ENCODE measurements around the gene UCK1.
A peak's percentile ranks its signal among the peaks of the same experiment; 100 is the strongest.

The UCK1 gene

DNA sequence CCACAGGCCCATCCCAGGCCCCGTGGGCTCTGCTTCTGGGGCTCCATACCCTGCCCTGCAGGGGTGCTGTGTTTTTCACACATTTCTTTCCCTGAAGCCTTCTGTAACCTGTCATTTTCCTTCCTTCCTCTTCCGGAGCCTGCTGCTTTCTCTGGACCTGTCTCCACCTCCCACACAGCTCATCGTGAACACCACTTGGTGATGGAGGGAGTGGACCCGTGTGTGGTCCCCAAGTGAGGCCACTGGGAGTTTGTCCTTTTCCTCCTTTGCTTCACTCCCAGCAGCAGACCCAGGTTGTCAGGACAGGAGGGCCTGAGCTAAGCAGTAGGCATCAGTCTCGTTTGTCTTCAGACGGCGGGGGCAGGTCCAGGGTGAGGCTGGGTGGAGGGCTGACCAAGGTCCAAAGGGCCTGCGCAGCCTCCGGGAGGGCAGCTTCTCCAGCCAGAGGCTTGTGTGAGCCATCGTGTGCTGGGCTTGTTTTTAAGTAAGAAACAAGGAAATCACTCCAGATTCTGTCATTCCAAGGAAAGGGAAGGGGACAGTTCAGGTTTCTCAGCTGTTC, 34.1 kb downstream of the UCK1 start:
- DNase-seq (no peak), ATAC-seq (no peak)
- no peaks in the 10 kb centered on the region for H3K27me3 Mint-ChIP-seq
- H3K4me1 Mint-ChIP-seq: peaks cover 57% of the 10 kb centered on the region
- H3K4me3 Mint-ChIP-seq: no peak overlapping the region
- no peaks in the 10 kb centered on the region for H3K9me3 Mint-ChIP-seq
- H3K27ac Mint-ChIP-seq: no peak overlapping the region

DNA sequence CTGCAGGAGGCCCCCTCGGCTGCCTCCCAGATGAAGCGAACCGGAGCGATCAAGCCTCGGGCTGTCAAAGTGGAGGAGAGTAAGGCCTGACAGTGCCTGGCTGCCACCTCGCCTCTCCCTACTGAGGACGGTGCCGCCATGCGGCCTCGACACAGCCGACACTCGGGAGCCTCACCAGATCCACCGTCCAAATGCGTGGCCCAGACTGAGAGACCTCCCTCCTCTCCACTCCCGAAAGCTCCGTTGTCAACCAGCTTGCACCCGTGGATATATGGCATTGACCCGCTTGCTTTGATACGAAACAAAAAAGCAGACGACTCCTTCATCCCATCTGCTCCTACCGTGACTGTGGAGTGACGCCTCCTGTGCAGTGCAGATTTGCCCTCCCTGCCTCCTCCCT, 35.3 kb downstream of the UCK1 start:
- Mint-ChIP-seq H3K27me3 (no peaks in the 10 kb centered on the region), H3K4me1 (peaks cover 45% of the 10 kb centered on the region), H3K9me3 (no peaks in the 10 kb centered on the region), H3K4me3 (no peak overlapping the region), H3K27ac (no peak overlapping the region)
- ATAC-seq (no peak), DNase-seq (no peak)

DNA sequence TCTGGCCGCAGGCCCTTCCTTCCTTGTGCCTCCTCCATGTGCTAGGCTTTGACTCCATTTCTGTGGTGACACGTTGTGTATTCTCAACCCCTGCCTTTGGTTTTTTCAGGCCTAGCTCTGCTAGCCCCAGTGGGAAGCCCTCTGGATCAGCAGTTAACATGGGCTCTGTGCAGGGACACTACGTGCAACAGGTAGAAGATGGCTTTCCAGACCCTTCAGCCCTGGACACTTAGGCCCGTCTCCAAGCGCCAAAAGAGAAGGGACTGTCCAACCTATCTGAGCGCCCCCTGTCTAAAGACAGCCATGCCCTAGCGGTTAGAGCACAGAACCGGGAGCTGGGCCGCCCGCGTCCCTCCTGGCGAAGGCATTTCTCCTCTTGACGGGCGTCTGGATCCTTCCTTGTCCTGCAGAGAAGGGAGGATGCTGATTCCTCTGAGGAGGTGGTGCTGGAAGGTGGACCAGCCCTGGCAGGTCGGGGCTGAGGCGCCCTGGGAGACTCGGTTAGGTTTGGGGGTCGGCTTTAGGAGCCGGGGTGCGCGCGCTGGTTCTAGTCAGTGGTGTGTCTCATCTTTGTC, 36.7 kb downstream of the UCK1 start:
- no peak for ATAC-seq
- Mint-ChIP-seq H3K4me1 (peaks cover 31% of the 10 kb centered on the region), H3K27ac (peak overlapping the region in 1 of 2 donors; percentile 86)

DNA sequence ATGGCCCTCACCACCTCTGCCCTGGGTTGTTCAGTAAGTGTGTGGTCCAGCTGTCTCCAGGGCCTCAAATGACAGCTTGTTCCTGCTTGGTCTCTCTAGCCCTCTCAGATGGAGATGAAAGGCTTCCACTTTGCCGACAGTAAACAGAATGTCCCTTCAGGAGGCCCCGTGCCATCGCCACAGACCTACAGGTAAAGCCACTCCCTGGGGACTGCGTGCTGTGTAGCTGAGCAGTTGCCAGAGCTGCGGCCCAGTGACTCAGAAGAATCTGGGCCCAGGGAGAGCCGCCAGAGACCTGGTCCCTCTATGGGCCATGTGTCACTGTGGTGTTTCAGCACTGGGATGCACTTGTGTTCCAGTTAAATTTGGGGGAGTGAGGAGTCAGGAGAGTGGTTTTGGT, 39.0 kb downstream of the UCK1 start:
- DNase-seq (no peak), ATAC-seq (no peak)
- no peaks in the 10 kb centered on the region for H3K27me3 Mint-ChIP-seq
- no peak overlapping the region for H3K4me3 Mint-ChIP-seq
- H3K4me1 Mint-ChIP-seq: peaks cover 10% of the 10 kb centered on the region
- H3K9me3 Mint-ChIP-seq: no peaks in the 10 kb centered on the region
- peak overlapping the region; percentile 31 to 48 for H3K27ac Mint-ChIP-seq

More for the DNA sequence above, 36.7 kb downstream of the UCK1 start:
- H3K27me3 Mint-ChIP-seq: no peaks in the 10 kb centered on the region
- H3K9me3 Mint-ChIP-seq: no peaks in the 10 kb centered on the region
- H3K4me3 Mint-ChIP-seq: no peak overlapping the region
- DNase-seq: no peak

DNA sequence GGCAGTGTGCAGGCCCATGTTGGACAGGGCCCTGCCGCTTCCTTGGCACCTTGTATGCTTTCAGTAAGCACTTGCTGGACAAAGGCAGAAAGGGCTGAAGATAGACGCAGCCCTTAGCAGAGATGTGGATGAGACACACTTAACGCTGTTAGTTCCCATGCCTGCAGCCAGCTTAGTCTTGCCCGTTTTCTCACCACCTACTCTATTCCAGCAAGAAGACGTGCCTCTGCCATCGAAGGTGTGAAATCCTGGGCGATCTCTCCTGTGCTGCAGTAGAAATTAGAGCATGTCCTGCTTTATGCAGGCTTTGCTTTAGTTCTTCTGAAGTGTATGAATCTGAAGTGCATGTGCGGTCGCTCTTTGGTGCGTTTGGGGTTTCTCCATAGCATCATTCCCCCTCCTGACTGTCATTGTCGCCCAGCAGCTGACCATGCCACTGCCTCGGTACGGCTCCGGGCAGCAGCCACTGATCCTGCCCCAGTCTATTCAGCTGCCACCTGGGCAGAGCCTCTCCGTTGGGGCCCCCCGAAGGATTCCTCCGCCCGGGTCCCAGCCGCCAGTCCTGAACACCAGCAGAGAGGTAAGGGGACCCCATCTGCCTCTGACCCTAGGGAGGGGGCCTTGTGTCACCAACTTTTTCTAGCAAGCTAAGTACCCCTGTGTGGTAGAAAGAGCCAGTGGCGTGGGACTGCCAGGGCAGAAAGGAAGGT, 39.9 kb downstream of the UCK1 start:
- peaks cover 5% of the 10 kb centered on the region for H3K4me1 Mint-ChIP-seq
- H3K27ac Mint-ChIP-seq: peak overlapping the region in 1 of 2 donors; percentile 91
- H3K9me3 Mint-ChIP-seq: no peaks in the 10 kb centered on the region
- H3K4me3 Mint-ChIP-seq: no peak overlapping the region
- ATAC-seq (no peak), DNase-seq (no peak)
- no peaks in the 10 kb centered on the region for H3K27me3 Mint-ChIP-seq

DNA sequence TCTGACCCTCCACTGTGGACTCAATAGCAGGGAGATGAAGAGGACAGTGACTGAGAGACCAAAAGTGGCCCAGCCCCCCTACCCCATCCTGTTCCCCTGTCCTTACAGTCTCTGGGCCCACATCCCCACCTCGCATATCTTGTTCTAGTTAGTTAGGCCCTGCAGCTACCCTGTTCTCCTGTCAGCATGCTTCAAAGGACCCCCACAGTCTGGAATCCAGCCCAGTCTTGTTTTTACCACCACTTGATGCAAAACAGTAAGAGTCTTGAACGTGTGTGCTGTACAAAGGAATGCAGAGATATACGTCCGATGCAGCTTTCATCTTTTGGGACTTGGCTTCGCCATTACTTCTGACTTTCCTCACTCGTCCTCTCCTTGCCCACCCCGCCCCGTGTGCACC, 40.5 kb downstream of the UCK1 start:
- Mint-ChIP-seq H3K4me3 (no peak overlapping the region), H3K27me3 (no peaks in the 10 kb centered on the region), H3K27ac (peak overlapping the region in 1 of 2 donors; percentile 91), H3K4me1 (no peaks in the 10 kb centered on the region), H3K9me3 (no peaks in the 10 kb centered on the region)
- no peak for DNase-seq
- no peak for ATAC-seq

DNA sequence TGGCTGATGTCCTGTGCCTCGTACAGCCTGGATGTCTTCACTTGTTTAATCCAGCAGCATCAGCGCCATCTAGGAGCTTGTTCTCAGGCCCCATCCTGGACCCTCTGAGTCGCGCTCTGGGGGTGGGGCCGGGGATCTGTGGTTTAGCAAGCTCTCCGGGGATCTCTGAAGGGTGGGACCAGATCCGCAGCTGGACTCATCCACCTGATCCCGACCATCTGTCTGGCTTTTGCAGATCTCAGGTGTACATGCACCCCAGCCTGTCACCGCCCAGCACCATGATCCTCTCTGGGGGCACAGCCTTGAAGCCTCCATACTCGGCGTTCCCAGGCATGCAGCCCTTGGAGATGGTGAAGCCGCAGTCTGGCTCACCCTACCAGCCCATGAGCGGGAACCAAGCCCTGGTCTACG, 43.4 kb downstream of the UCK1 start:
- H3K9me3 Mint-ChIP-seq: no peaks in the 10 kb centered on the region
- H3K27ac Mint-ChIP-seq: no peak overlapping the region
- H3K4me3 Mint-ChIP-seq: no peak overlapping the region
- no peaks in the 10 kb centered on the region for H3K4me1 Mint-ChIP-seq
- H3K27me3 Mint-ChIP-seq: no peaks in the 10 kb centered on the region
- ATAC-seq (no peak), DNase-seq (no peak)

DNA sequence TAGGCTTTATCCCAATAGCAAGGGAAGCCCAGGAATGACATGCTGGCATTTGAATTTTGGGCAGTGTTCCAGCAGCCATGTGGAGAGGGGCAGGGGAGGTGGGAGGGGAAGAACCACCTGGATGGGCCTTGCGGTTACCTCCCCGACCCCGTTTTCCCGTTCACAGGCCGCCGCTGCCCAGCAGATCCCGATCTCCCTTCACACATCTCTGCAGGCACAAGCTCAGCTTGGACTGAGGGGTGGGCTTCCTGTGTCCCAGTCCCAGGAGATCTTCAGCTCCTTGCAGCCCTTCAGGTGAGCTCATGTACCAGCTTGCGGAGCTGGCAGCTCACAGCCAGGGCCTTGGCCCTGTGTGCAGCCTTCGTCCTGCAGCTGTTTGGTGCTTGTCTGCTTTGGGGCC, 44.1 kb downstream of the UCK1 start:
- Mint-ChIP-seq H3K4me3 (no peak overlapping the region), H3K9me3 (no peaks in the 10 kb centered on the region), H3K4me1 (no peaks in the 10 kb centered on the region), H3K27me3 (no peaks in the 10 kb centered on the region), H3K27ac (peak overlapping the region in 1 of 2 donors; percentile 51)
- DNase-seq (no peak), ATAC-seq (no peak)

DNA sequence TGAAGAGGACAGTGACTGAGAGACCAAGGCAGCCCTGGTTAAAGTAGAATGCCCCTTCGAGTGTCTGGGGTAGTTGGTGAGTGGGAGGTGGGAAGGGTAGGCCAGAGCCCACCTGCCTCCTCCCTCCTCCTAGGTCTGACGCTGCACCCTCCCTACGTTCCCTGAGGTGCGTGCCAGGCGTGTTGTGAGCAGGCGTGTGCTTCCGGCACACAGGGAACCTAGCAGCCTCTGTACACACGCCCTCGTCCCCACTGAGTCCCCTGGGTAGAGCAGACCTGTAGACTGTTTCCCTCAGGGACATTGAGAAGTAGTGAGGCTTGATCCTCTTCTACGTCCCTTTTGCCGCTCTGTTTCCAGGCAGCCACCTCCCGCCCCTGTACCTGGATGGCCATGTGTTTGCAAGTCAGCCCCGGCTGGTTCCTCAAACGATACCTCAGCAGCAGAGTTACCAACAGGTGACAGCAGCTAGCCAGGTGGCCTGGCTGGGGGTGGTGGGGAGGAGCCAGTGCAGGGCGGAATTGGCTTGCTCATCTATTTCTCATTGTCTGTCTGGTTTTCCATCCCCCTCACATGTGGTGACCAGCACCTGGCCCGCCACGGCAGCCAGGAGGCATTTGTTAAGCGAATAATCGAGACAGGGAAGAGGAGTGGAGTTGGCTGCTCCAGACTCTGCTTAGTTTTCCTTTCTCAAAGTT, 45.2 kb downstream of the UCK1 start:
- DNase-seq (no peak), ATAC-seq (peak; percentile 31)
- Mint-ChIP-seq H3K27me3 (no peaks in the 10 kb centered on the region), H3K27ac (peak overlapping the region in 1 of 2 donors; percentile 64), H3K4me3 (no peak overlapping the region), H3K9me3 (no peaks in the 10 kb centered on the region), H3K4me1 (no peaks in the 10 kb centered on the region)

DNA sequence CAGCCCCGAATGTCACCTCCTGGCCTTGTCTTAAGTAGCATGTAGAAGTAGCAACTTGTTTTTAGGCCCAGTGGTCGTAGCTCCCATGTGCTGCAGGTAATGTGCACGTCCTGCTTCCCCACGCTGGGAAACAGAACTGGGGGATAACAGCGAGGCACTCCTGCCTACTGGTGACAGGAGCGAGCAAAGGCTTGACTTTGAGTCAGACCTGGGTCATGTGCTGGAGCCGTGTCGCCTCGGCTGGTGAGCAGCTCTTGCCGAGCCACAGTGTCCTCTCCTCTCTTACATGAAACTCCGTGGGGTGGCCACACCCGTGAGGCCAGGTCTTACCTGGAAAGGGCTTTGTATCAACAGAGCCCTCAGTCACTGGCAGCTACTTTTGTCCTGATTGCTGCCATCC, 45.9 kb downstream of the UCK1 start:
- no peaks in the 10 kb centered on the region for H3K9me3 Mint-ChIP-seq
- DNase-seq: no peak
- no peak overlapping the region for H3K4me3 Mint-ChIP-seq
- H3K27me3 Mint-ChIP-seq: no peaks in the 10 kb centered on the region
- no peak for ATAC-seq
- peak overlapping the region in 1 of 2 donors; percentile 86 for H3K27ac Mint-ChIP-seq
- H3K4me1 Mint-ChIP-seq: no peaks in the 10 kb centered on the region

DNA sequence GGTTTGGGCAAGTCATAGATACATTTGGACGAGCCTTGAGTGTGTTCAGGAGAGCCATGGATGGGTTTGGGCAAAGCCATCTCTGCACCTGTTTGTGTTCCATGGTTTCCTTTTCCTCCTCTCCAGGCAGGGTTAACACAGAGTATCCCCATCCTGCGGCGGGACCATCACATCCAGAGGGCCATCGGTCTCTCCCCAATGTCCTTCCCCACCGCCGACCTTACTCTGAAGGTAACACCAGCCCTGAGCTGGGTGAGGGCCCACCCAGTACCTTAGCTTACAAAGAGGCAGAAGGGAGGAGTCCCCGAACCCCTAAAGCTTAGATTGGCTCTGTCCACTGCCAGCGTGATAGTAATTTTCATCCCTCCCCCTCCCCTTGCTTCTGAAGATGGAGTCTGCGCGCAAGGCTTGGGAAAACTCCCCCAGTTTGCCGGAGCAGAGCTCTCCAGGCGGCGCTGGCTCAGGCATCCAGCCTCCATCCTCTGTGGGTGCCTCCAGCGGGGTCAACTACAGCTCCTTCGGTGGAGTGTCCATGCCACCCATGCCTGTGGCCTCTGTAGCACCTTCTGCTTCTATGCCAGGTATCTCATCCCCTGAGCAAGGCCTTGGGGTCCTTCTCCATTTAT, 46.4 kb downstream of the UCK1 start:
- Mint-ChIP-seq H3K27ac (peak overlapping the region in 1 of 2 donors; percentile 86), H3K4me1 (no peaks in the 10 kb centered on the region), H3K27me3 (no peaks in the 10 kb centered on the region), H3K9me3 (no peaks in the 10 kb centered on the region), H3K4me3 (no peak overlapping the region)
- ATAC-seq (no peak), DNase-seq (no peak)

DNA sequence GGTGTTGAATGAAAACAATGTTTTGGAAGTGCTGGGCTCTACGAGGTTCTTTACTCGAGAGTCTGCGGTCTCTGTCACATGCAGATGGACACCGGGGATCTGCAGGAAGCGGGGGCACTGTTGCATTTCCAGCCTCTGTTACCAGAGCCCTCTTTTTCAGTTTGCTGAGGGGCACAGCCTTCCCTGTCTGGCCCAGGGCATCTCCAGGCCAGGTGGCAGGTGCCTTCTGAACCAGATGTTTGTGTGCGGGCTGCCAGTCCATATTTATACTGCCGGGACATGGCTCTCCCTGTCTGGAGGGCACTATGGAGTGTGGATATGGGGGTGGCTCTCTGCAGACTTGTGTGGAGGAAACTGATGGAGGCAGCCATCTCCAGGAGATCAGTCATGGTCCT, 47.0 kb downstream of the UCK1 start:
- peaks cover 1% of the 10 kb centered on the region for H3K4me1 Mint-ChIP-seq
- no peaks in the 10 kb centered on the region for H3K9me3 Mint-ChIP-seq
- DNase-seq (no peak), ATAC-seq (no peak)
- H3K27ac Mint-ChIP-seq: no peak overlapping the region
- H3K27me3 Mint-ChIP-seq: no peaks in the 10 kb centered on the region
- H3K4me3 Mint-ChIP-seq: no peak overlapping the region

DNA sequence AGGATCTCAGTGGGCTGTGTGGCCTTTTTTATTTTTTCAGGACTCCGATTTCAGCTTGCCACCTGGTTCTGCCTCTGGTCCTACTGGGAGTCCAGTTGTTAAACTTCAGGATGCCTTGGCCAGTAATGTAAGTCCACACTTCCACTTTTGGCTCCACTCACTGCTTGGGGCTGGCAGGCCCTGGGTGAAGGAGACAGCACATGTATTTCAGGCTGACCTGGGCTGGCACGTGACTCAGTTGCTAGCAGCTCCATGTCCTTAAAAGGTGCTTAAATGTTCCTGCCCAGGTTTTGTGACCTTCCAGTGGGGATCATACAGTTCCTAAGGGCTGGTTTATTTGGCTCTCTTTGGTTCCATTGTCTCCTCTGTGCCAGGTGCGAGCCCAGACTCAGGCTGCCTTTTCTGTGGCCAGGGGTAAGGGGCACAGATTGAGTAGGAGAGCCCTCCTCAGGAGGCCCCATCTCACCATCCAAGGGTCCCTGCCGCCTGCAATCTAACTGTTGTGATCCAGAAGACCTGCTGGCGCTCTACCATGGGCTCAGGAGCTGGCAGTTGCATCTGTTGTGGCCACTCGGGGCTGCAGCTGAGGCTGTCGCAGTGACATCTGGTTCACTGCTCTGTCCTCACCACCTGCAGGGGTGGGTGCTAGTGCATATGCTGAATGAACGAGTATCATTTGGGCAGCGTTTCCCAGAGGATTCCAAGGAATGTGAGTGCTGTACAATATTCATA, 47.6 kb downstream of the UCK1 start:
- no peaks in the 10 kb centered on the region for H3K9me3 Mint-ChIP-seq
- ATAC-seq (no peak), DNase-seq (no peak)
- H3K4me1 Mint-ChIP-seq: peaks cover 7% of the 10 kb centered on the region
- H3K27me3 Mint-ChIP-seq: no peaks in the 10 kb centered on the region
- no peak overlapping the region for H3K27ac Mint-ChIP-seq
- no peak overlapping the region for H3K4me3 Mint-ChIP-seq

DNA sequence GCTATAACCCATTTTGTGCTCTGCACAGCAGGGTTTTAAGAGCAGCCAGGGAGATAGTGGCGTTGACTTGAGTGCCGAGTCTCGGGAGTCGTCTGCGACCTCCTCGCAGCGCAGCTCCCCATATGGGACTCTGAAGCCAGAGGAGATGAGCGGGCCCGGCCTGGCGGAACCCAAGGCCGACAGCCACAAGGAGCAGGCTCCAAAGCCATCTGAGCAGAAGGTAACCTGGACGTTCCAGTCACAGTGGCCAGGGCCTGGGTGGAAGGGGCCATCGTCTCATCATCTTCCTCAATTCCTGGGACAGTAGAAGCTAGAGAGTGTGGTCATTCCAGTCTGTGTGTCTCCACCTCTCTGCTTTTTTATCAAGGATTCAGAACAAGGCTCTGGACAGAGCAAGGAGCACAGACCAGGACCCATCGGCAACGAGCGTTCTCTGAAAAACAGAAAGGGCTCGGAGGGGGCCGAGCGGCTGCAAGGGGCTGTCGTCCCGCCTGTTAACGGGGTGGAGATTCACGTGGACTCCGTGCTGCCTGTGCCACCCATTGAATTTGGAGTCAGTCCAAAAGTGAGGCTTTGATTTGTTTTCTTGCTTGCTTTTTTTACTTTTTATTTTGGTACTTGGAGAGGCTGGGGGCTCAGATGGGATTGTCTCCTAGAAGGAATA, 48.6 kb downstream of the UCK1 start:
- Mint-ChIP-seq H3K9me3 (no peaks in the 10 kb centered on the region), H3K4me3 (no peak overlapping the region), H3K27ac (peak overlapping the region in 1 of 2 donors; percentile 33), H3K4me1 (peaks cover 12% of the 10 kb centered on the region), H3K27me3 (no peaks in the 10 kb centered on the region)
- DNase-seq (no peak), ATAC-seq (no peak)
